ENCODE measurements around the gene NT5DC2.

NT5DC2 gene

DNA sequence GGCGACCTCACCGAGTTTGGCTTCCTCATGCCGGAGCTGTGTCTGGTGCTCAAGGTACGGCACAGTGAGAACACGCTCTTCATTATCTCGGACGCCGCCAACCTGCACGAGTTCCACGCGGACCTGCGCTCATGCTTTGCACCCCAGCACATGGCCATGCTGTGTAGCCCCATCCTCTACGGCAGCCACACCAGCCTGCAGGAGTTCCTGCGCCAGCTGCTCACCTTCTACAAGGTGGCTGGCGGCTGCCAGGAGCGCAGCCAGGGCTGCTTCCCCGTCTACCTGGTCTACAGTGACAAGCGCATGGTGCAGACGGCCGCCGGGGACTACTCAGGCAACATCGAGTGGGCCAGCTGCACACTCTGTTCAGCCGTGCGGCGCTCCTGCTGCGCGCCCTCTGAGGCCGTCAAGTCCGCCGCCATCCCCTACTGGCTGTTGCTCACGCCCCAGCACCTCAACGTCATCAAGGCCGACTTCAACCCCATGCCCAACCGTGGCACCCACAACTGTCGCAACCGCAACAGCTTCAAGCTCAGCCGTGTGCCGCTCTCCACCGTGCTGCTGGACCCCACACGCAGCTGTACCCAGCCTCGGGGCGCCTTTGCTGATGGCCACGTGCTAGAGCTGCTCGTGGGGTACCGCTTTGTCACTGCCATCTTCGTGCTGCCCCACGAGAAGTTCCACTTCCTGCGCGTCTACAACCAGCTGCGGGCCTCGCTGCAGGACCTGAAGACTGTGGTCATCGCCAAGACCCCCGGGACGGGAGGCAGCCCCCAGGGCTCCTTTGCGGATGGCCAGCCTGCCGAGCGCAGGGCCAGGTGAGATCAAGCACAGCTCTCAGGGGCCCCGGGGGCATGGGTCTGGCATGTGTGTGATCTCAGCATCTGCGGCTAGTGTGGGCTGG, 45.6 kb downstream of the NT5DC2 start:
- DNase-seq = no peak

DNA sequence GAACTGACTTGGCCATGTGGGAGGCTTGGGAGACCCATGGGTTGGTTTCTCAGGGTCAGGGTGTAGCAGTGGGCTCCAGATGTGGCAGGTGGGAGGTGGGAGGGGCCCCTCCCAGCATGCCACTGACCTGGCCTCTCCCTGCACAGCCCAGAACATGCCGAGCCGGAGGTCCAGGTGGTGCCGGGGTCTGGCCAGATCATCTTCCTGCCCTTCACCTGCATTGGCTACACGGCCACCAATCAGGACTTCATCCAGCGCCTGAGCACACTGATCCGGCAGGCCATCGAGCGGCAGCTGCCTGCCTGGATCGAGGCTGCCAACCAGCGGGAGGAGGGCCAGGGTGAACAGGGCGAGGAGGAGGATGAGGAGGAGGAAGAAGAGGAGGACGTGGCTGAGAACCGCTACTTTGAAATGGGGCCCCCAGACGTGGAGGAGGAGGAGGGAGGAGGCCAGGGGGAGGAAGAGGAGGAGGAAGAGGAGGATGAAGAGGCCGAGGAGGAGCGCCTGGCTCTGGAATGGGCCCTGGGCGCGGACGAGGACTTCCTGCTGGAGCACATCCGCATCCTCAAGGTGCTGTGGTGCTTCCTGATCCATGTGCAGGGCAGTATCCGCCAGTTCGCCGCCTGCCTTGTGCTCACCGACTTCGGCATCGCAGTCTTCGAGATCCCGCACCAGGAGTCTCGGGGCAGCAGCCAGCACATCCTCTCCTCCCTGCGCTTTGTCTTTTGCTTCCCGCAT, 46.4 kb downstream of the NT5DC2 start:
- no peak for DNase-seq

DNA sequence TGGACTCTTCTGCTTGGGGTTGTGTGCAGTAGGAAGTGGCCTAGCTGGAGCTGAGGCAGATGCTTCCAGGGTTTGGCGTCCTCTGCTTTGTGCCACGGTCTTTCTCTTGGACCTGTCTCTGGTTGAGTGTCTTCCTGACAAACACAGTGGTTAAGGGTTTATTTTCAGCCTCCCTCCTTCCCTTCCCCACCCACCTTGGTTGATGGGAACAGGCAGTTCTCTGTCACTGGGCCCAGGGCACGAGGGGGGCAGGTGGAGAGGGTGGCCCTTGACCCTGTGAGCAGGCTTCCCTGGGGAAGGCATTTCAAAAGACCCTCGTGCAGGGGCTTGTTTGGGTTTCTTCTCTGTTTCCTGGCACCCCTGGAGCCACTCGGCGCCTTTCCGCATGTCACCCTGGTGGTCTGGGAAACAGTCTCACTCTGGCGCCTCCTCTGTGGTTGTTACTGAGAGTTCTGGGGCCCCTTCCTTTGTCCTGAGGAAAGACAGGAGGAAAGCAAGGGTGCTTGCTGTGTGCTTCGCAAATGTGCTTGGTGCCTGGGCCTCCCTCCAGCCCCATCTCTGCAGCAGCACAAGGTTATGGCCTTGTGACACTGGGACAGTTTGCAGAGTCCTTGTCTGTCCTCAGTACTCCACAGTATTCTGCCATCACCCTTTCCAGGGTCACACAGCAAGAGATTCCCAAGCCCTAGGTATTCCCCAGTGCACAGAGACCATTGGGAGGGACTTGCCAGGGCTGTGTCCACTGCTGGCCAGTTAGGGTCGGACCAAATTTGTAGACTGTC, 48.8 kb downstream of the NT5DC2 start:
- no peak for DNase-seq

DNA sequence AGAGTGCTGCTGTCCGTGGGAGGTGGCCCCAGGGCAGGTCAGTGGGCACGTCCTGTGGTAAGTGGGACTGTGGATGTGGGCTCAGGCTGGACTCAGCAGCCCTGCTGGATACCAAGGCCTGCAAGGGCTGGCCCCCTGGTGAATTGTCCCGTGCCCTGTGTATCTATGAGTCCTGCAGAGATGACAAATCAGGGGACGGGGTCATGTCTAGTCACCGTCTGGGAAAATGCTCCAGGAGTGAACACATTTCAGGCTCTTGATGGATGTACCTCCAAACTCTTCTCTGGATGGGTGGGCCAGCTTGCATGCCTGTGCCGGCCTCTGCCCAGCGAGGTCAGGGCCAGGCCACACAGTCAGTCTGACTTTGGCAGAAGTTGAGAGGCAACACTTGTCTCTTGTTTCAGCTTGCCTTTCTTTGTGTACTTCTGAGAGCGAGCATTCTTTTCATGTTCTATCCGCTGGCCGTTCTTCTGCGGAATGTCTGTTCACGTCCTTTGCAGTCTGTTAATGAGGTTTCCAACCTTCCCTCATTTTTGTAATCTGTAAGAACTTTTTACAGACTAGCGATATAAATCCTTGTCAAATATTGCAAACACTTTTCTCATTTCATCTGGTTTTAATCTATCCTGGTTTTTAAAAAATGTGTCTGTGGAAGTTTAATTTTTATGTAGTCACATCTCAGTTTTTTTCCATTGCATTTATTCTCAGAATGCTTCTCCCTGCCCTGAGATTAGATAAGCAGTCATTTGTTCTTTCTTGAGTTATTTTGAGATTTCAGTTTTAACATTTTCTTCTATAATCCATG, 49.9 kb downstream of the NT5DC2 start:
- DNase-seq = no peak

DNA sequence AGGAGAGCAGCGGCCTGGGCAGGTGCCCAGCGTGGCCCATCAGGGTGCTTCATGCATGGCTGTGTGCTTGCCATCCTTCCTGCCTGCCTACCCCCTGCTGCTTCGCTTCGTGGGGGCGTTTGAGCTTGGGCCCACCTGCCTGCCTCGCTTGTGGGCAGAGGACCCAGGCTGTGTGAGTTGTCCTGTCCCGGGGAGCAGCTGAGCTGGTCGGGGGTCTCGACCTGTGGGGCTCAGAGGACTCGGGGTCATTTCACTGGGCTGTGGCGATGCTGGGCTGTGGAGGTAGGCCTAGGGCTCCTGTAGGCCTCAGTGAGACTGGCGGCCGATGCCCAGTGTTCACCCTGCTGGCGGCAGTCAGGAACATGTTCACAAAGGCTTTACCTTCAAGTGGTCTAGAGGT, 50.6 kb downstream of the NT5DC2 start:
- no peak for DNase-seq

DNA sequence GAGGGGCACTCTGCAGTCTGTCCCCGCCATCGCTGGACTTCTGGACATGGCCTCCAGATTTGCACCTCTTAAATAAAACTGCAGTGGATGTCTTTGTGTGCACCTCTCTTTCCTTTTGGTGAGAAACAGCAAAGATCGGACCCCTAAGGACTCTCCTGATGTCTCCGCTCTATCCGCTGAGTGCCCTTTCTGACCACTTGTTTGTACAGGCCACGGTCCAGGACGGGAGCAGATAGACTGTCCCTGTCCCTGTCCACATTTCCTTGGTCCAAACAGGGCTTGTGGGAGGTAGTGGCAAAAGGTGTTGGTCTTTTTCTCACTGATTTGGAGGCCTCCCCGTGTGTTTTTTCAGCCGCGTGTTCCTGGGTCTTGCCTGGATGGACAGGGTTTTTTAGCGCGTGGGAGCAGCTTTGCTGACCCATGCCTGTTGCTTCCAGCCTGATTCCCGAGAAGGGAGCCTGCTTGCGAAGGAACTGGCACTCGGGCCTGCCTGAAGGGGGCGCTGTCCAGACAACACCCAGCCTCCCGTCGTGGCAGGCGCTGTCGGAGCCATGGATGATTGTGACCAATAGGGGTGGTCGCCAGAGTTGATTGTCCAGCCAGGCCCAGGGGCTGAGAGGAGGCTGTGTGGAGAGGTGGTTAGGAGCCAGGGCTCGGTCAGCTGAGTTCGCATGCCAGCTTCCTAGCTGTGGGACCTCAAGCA, 51.7 kb downstream of the NT5DC2 start:
- DNase-seq = peak; percentile 14

DNA sequence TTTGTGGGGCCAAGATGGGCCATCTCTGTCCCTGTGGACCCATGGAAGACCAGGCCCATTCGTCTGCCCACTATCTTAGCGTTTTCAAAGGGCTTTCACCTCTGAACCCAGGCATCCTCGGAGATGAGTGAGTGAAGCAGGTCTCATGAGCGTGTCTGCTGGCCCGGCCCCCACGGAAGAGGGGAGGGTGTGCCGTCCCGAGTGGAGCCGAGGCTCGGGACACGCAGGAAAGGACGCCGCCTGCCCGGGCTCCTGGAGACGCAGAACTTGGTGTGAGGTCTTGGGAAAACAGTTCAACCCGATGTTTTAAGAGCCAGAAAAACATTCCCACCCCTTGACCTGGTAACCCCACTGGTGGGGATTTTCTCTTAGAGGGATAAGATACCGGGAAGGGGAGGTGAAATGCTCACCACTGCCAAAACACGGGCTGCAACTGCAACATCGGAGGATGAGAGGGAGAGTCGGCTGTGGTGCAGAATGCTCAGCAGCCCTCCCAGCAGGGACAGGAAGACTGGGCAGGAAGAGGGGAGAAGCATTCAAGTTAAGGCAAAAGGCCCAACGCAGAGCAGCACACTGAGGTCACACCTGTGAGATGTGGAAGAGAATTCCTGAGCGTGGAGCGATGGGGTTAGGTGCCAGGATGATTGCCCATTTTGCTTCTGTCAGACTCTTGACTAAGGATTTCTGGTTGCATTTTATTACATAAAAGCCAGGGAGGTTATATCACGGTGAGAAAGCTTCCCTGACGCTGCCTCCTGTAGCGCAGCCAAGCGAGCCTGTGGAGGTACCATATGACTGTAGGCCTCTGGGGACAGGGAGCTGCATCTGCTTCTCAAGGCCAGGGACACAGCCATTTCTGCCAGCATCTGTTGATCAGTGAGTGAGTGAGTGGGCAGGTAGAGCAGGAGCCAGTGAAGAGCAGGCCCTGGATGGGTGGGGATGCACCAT, 52.6 kb downstream of the NT5DC2 start:
- DNase-seq = no peak

DNA sequence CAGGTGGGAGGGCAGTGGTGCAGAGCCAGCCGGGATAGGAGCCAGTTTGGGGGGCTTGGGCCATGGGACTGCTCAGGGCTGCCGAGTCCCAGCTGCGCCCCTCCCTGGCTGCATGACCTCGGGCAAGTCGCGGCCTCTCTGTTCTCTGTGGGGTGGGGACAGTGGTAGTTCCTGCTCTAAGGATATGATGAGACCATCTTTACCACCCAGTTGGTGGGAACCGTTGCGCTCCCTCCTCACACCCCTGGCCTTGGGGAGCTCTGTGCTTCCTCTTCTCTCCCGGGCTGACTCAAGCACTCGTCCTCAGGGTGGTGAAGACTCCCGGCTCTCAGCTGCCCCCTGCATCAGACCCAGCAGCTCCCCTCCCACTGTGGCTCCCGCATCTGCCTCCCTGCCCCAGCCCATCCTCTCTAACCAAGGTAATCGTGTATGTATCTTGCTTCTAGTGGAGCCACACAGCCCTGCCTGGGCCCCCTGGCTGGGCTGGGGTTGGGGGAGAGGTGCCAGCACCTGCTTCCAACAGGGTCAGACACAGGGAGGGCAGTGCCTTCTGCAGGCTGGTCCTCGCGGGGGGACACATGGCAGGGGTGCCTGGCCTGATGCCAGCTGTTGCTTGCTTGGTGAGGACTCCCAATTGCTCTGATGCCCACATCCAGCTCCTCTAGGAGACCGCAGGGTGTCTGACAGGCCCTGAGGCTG, 53.6 kb downstream of the NT5DC2 start:
- DNase-seq = no peak

DNA sequence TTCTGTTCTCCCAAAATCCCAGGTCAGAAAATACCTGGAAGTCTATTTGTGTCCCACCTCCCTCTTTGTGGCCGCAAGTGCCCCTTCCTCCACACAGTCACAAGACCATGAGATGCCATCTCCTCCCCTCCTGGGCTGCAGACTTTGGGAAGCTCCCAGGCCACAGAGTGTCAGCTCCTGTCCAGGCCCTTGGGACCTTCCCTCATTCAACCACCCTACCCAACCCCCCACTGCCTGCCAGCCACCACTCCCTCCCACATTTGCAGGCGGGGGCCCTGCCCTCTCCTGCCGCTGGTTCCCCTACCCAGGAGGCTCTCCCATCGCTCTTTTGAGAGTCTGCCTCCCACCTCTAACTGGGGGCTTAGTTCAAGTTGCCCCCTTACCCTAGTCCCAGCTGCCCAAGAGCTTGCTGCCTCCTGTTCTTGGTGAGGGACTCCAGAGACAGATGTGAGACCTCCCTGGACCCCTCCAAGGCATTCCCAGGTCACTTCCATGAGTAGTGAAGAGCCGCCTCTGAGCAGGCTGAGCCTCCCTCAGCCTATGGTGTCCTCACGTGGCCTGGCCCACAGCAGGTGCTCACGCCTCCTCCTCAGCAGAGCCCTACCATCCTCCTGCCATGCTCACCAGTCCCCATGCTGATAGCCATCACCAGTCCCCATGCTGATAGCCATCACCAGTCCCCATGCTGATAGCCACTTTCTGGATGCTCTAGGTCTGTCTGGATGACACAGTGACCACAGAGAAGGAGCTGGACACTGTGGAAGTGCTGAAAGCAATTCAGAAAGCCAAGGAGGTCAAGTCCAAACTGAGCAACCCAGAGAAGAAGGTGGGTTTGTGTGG, 54.4 kb downstream of the NT5DC2 start:
- no peak for DNase-seq

DNA sequence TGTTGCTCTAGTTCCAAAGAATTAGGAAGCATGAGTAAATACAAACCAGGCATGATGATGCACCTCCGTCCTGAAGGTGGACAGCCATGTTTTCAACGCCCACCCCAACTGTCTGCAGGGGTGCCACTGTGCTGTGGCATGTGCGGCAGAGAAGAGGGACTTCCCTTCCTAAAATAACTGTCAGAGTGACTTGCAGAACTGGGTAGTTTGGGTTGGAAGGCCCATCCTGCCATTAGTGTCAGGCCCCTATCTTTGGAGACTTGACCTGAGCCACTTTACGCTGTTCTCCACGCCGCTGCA, 55.9 kb downstream of the NT5DC2 start:
- no peak for DNase-seq

DNA sequence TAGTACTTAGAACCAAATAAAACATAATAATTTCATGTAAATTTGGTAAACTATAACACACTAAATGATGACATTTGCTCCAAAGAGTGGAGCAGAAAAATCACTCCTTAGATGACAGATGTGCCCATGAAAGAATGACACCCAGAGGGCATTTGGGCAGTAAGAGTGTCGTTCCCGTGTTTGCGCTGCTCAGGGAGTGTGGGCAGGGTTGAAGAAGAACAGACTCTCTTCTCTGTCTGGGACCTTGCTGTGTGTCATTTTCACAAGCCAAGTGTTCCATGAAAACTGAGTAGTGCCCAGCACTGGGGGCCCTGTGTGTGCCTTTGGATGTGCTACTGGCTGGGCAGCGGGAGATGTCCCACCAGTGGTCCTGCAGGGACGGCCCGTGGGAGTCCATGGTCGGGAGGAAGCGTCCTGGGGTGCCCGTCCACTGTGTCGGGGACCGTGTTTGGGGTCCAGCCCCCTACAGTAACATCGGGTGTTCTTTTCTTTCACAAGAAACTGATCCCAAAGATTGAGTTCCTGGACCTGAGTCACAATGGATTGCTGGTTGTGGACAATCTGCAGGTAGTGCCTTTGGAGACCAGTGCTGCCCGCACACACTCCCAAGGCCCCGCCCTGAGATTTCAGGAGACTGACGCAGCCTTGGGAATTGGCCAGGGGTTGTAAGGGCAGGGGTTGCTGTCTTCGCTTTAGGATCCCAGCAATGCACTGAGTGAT, 56.4 kb downstream of the NT5DC2 start:
- DNase-seq = no peak

All from activated CD4-positive, alpha-beta T cell treated with anti-CD3 and anti-CD28 coated beads, Interleukin-2, Interleukin-6, amounts not matched to agents 100 ng/mL and 50 ng/mL, durations not matched to agents 16 hours and 8 hours (primary cell).